HepG2 (cell line): ENCODE results near the gene MAP2K3. TPM values are rescaled to one million over a fixed set of nuclear protein-coding genes. Genes with fewer than 3 reads are reported as not detected.
A peak's percentile ranks its signal among the peaks of the same experiment; 100 is the strongest.

Experiments used
- BHLHE40 ChIP-seq: IDR thresholded peaks from 2 replicates; pipeline ENCODE4 v1.6.1; 2011; ENCODE audit warnings: low read length, improper control_type of control experiment
- HHEX ChIP-seq: IDR thresholded peaks from 2 replicates; pipeline ENCODE4 v1.6.1; 2016; ENCODE audit warnings: control low read depth
- KDM1A ChIP-seq: IDR thresholded peaks from 2 replicates; pipeline ENCODE4 v1.6.1; 2016; ENCODE audit warnings: missing compliant biosample characterization
- KDM3A ChIP-seq: IDR thresholded peaks from 2 replicates; pipeline ENCODE4 v1.6.1; 2018; ENCODE audit warnings: low read depth, missing compliant biosample characterization
- MAFG ChIP-seq: sonication (generic); formaldehyde crosslinking; IDR thresholded peaks from 2 replicates; pipeline ENCODE4 v1.5.1; 2020; ENCODE audit warnings: mild to moderate bottlenecking, missing genetic modification reagents
- PAF1 ChIP-seq: IDR thresholded peaks from 2 replicates; pipeline ENCODE4 v1.6.1; 2016; ENCODE audit warnings: missing genetic modification reagents, missing compliant biosample characterization
- RFXAP ChIP-seq: sonication (generic); formaldehyde crosslinking; IDR thresholded peaks from 2 replicates; pipeline ENCODE4 v1.4.0; 2020; ENCODE audit warnings: missing genetic modification reagents, borderline replicate concordance
- SKI ChIP-seq: fragments of 450-650 bp; IDR thresholded peaks from one replicate; pipeline ENCODE4 v1.6.1; 2018; ENCODE audit warnings: mild to moderate bottlenecking; ENCODE audit not compliant: partially characterized antibody
- TBP ChIP-seq: sonication (generic); formaldehyde crosslinking; IDR thresholded peaks from 2 replicates; pipeline ENCODE4 v1.5.0; 2020; ENCODE audit warnings: missing genetic modification reagents
- TBX2 ChIP-seq: sonication (generic); formaldehyde crosslinking; IDR thresholded peaks from 2 replicates; pipeline ENCODE4 v1.5.0; 2020; ENCODE audit warnings: missing genetic modification reagents, mild to moderate bottlenecking, borderline replicate concordance
- THAP8 ChIP-seq: sonication (generic); formaldehyde crosslinking; IDR thresholded peaks from 2 replicates; pipeline ENCODE4 v1.5.1; 2020; ENCODE audit warnings: missing genetic modification reagents, mild to moderate bottlenecking, borderline replicate concordance
- ZNF18 ChIP-seq: sonication (generic); formaldehyde crosslinking; IDR thresholded peaks from 2 replicates; pipeline ENCODE4 v1.8.0; 2022; ENCODE audit warnings: mild to moderate bottlenecking, missing genetic modification reagents; ENCODE audit not compliant: insufficient replicate concordance
- ZNF547 ChIP-seq: sonication (generic); formaldehyde crosslinking; IDR thresholded peaks from 2 replicates; pipeline ENCODE4 v1.5.1; 2020; ENCODE audit warnings: mild to moderate bottlenecking, missing genetic modification reagents
- ZNF766 ChIP-seq: sonication (generic); formaldehyde crosslinking; IDR thresholded peaks from 2 replicates; pipeline ENCODE4 v1.5.0; 2020; ENCODE audit warnings: missing genetic modification reagents, borderline replicate concordance
- ZNF891 ChIP-seq: sonication (generic); formaldehyde crosslinking; IDR thresholded peaks from 2 replicates; pipeline ENCODE4 v1.5.0; 2020; ENCODE audit warnings: mild to moderate bottlenecking, missing genetic modification reagents
- polyA plus RNA-seq, 8 experiments: library from polyadenylated mRNA; depleted of rRNA in 3 of 8; stranded (reverse) in 7 of 8; unstranded in 1 of 8; fragments of >200 nt; fragmentation: Illumina TruSeq in 4 of 8; extraction: Trizol in 4 of 8; gene quantifications; 2 replicates each; pipeline versions ENCODE4 v1.2.1 to v1.2.3, GENCODE V29; 2011 to 2016; ENCODE audit warnings: low read depth in 4 of 8, missing spikeins in 1 of 8, mixed read lengths in 1 of 8; ENCODE audit not compliant: insufficient read depth in 1 of 8
- total RNA-seq, 5 experiments: library from RNA; depleted of rRNA; stranded (reverse); fragments of >200 nt; fragmentation: Illumina TruSeq; extraction: Trizol; gene quantifications; 2 replicates each; pipeline ENCODE4 v1.2.3, GENCODE V29; 2016; ENCODE audit warnings: low read depth in 1 of 5
- TF ChIP-seq, protein P1 (sequence below): sonication (generic); formaldehyde crosslinking; IDR thresholded peaks from 2 replicates; pipeline ENCODE4 v1.5.0; 2020; ENCODE audit warnings: missing genetic modification reagents, mild to moderate bottlenecking, borderline replicate concordance
- TF ChIP-seq, protein P2 (sequence below): sonication (generic); formaldehyde crosslinking; IDR thresholded peaks from 2 replicates; pipeline ENCODE4 v1.5.0; 2020; ENCODE audit warnings: missing genetic modification reagents
- TF ChIP-seq, protein P3 (sequence below): sonication (generic); formaldehyde crosslinking; IDR thresholded peaks from 2 replicates; pipeline ENCODE4 v1.5.1; 2020; ENCODE audit warnings: missing genetic modification reagents, mild to moderate bottlenecking, borderline replicate concordance
- TF ChIP-seq, protein P4 (sequence below): sonication (generic); formaldehyde crosslinking; IDR thresholded peaks from 2 replicates; pipeline ENCODE4 v1.5.0; 2020; ENCODE audit warnings: missing genetic modification reagents
- TF ChIP-seq, protein P5 (sequence below): IDR thresholded peaks from 2 replicates; pipeline ENCODE4 v1.6.1; 2016; ENCODE audit warnings: control low read depth

The MAP2K3 gene
- total and polyA plus RNA-seq, 2 of the 13 experiments (the other 11 are each of a cell fraction or from before 2014, with no cell fraction given), result 20.5 to 27.4 TPM

DNA sequence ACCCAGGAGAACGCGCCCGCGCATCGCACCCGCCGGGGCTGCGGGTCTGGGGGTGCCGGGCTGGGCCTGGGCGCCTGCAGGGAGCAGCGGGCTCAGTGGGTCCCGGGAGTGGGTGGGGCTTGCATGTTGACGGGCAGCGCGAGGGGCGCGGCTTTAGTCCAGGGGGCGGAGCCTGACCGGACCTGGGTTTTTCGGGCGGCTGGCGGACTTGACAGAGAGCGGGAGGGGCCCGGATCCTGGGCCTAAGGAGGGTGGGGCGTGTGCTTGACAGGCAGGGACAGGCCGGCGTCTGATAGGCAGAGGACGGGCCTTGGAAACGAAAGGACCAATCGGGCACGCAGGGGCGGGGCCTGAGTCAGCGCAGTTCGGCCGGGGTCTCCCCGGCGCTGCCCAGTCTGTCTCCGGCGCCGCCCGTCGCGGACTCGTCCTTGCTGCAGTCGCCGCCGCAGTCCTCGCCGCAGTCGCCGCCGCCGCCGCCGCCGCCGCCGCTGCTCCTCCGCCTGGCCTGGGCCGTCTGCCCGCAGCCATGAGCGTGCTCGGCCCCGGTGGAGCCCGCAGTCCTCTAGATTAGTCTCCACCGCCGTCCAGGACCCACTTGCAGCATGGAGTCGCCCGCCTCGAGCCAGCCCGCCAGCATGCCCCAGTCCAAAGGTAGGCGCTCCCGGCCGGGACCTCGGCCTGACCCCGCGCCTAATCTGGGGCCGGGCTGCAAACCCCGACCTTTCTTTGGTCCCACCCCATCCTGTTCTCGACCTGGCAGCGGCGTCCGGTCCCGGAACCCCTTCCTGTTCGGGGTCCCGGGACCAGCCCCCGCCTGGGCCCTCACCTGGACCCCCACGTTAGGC is at the start of gene MAP2K3 (continued):
- TF ChIP-seq THAP8 (CRISPR knock-in tag), result no peak
- no peak for TF ChIP-seq KDM1A
- TF ChIP-seq TBX2, result no peak; the same call in 1 of the 2 replicates
- TF ChIP-seq TBP, result no peak
- no peak for TF ChIP-seq KDM3A (CRISPR knock-in tag)
- peak; percentile 94 for TF ChIP-seq RFXAP
- TF ChIP-seq PAF1, result no peak
- TF ChIP-seq, protein P1, sequence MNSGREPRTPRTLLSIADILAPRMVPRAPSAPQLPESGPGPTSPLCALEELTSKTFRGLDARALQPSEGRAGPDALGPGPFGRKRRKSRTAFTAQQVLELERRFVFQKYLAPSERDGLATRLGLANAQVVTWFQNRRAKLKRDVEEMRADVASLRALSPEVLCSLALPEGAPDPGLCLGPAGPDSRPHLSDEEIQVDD (CRISPR knock-in tag), result no peak
- peak; percentile 22; the same call in 1 of the 2 replicates for TF ChIP-seq ZNF766
- TF ChIP-seq ZNF891 (CRISPR knock-in tag), result no peak
- TF ChIP-seq SKI, result peak; percentile 91
- no peak; the same call in 1 of the 2 replicates for TF ChIP-seq MAFG (CRISPR knock-in tag)
- no peak for TF ChIP-seq BHLHE40
- TF ChIP-seq, protein P2, sequence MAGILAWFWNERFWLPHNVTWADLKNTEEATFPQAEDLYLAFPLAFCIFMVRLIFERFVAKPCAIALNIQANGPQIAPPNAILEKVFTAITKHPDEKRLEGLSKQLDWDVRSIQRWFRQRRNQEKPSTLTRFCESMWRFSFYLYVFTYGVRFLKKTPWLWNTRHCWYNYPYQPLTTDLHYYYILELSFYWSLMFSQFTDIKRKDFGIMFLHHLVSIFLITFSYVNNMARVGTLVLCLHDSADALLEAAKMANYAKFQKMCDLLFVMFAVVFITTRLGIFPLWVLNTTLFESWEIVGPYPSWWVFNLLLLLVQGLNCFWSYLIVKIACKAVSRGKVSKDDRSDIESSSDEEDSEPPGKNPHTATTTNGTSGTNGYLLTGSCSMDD (CRISPR knock-in tag), result no peak
- peak; percentile 59; the same call in 1 of the 2 replicates for TF ChIP-seq ZNF547 (CRISPR knock-in tag)
- TF ChIP-seq ZNF18 (CRISPR knock-in tag), result no peak
- TF ChIP-seq, protein P3, sequence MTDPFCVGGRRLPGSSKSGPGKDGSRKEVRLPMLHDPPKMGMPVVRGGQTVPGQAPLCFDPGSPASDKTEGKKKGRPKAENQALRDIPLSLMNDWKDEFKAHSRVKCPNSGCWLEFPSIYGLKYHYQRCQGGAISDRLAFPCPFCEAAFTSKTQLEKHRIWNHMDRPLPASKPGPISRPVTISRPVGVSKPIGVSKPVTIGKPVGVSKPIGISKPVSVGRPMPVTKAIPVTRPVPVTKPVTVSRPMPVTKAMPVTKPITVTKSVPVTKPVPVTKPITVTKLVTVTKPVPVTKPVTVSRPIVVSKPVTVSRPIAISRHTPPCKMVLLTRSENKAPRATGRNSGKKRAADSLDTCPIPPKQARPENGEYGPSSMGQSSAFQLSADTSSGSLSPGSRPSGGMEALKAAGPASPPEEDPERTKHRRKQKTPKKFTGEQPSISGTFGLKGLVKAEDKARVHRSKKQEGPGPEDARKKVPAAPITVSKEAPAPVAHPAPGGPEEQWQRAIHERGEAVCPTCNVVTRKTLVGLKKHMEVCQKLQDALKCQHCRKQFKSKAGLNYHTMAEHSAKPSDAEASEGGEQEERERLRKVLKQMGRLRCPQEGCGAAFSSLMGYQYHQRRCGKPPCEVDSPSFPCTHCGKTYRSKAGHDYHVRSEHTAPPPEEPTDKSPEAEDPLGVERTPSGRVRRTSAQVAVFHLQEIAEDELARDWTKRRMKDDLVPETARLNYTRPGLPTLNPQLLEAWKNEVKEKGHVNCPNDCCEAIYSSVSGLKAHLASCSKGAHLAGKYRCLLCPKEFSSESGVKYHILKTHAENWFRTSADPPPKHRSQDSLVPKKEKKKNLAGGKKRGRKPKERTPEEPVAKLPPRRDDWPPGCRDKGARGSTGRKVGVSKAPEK (CRISPR knock-in tag), result no peak
- TF ChIP-seq HHEX (CRISPR knock-in tag), result no peak
- TF ChIP-seq, protein P4, sequence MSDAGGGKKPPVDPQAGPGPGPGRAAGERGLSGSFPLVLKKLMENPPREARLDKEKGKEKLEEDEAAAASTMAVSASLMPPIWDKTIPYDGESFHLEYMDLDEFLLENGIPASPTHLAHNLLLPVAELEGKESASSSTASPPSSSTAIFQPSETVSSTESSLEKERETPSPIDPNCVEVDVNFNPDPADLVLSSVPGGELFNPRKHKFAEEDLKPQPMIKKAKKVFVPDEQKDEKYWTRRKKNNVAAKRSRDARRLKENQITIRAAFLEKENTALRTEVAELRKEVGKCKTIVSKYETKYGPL (CRISPR knock-in tag), result no peak
- TF ChIP-seq, protein P5, sequence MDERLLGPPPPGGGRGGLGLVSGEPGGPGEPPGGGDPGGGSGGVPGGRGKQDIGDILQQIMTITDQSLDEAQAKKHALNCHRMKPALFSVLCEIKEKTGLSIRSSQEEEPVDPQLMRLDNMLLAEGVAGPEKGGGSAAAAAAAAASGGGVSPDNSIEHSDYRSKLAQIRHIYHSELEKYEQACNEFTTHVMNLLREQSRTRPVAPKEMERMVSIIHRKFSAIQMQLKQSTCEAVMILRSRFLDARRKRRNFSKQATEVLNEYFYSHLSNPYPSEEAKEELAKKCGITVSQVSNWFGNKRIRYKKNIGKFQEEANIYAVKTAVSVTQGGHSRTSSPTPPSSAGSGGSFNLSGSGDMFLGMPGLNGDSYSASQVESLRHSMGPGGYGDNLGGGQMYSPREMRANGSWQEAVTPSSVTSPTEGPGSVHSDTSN (CRISPR knock-in tag), result peak; percentile 87
